Activated CD4-positive, alpha-beta T cell treated with anti-CD3 and anti-CD28 coated beads for 36 hours (primary cell): ENCODE data around the gene ACTN4. TPM values are rescaled to one million over a fixed set of nuclear protein-coding genes. Genes with fewer than 3 reads are reported as not detected.

ENCODE experiments used
- ATAC-seq: fragments of 200-7000 bp; cut with Tn5 transposase; one replicate; pipeline ENCODE4 v1.10.0; 2021; ENCODE audit warnings: mild to moderate bottlenecking, moderate library complexity
- CTCF ChIA-PET: fragments of 350-600 bp; sonication (Branson Sonifier 250); formaldehyde crosslinking; loops from one replicate; lab custom pipeline; 2021; ENCODE audit warnings: antibody characterized with exemption; lab: Charles Lee
- POLR2A ChIA-PET: fragments of 350-600 bp; sonication (Branson Sonifier 250); formaldehyde crosslinking; loops from one replicate; lab custom pipeline; 2021; ENCODE audit warnings: antibody characterized with exemption, inconsistent platforms; lab: Charles Lee
- DNase-seq: peaks from one replicate; pipeline ENCODE4 v3.0.0-alpha.2; 2020
- H3K27ac Mint-ChIP-seq: one replicate; pipeline ENCODE4 v1.8.0; 2021; ENCODE audit warnings: mixed read lengths
- H3K27me3 Mint-ChIP-seq: one replicate; pipeline ENCODE4 v1.8.0; 2021; ENCODE audit warnings: mixed read lengths
- H3K36me3 Mint-ChIP-seq: one replicate; pipeline ENCODE4 v1.8.0; 2021; ENCODE audit warnings: low read depth, mixed read lengths
- H3K4me1 Mint-ChIP-seq: one replicate; pipeline ENCODE4 v1.8.0; 2021; ENCODE audit warnings: mixed read lengths
- H3K4me3 Mint-ChIP-seq: one replicate; pipeline ENCODE4 v1.8.0; 2021; ENCODE audit warnings: mild to moderate bottlenecking, moderate library complexity, mixed read lengths
- H3K9me3 Mint-ChIP-seq: one replicate; pipeline ENCODE4 v1.8.0; 2021; ENCODE audit warnings: low read depth, mixed read lengths
- intact Hi-C, 2 experiments: fragments of 100-400 bp; cut with DNase I in 1 of 2; cut with micrococcal nuclease in 1 of 2; formaldehyde crosslinking; loops; one replicate each; pipeline versions ENCODE4 v1.14.2 to v1.15.1; 2022 to 2024; cut with DNase I, micrococcal nuclease
- total RNA-seq, 2 experiments: library from RNA; stranded (reverse); gene quantifications; one replicate each; pipeline ENCODE4 v1.2.3, GENCODE V29; 2021

Gene ACTN4
- total RNA-seq, 2 experiments from 2014 or later, result 181 to 182 TPM

DNA sequence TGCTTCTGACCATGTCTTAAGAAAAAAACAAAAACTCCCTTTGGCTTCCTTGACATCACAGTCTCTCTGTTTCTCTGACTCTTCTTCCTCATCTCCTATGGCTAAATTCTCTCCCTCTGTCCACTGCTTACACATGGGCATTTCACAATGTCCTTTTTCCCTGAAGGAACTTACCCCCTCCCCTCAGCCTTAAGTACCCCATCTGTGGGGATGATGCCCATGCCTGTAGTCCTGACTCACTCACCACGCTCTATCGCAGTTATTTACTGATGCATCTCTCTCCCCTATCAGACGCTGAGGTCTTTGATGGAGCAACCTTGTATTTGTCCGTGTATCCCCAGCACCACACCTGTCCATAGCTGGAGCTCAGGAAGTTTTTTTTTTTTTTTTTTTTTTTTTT, 32.4 kb downstream of the ACTN4 start:
- DNase-seq (no peak), ATAC-seq (no peak)
- intact Hi-C loops, result loop anchor here in 1 of 2 experiments (5.0 kb wide), 1 partner anchor 33 kb away; the partner anchor contains the start of gene ACTN4
- peaks cover 16% of the 10 kb centered on the region for H3K36me3 Mint-ChIP-seq
- POLR2A ChIA-PET, result no interaction called here
- H3K27ac Mint-ChIP-seq, result peak overlapping the region; percentile 72
- no peaks in the 10 kb centered on the region for H3K27me3 Mint-ChIP-seq
- no peaks in the 10 kb centered on the region for H3K9me3 Mint-ChIP-seq
- CTCF ChIA-PET, result no interaction called here
- no peak overlapping the region for H3K4me3 Mint-ChIP-seq
- H3K4me1 Mint-ChIP-seq, result peaks cover 84% of the 10 kb centered on the region

DNA sequence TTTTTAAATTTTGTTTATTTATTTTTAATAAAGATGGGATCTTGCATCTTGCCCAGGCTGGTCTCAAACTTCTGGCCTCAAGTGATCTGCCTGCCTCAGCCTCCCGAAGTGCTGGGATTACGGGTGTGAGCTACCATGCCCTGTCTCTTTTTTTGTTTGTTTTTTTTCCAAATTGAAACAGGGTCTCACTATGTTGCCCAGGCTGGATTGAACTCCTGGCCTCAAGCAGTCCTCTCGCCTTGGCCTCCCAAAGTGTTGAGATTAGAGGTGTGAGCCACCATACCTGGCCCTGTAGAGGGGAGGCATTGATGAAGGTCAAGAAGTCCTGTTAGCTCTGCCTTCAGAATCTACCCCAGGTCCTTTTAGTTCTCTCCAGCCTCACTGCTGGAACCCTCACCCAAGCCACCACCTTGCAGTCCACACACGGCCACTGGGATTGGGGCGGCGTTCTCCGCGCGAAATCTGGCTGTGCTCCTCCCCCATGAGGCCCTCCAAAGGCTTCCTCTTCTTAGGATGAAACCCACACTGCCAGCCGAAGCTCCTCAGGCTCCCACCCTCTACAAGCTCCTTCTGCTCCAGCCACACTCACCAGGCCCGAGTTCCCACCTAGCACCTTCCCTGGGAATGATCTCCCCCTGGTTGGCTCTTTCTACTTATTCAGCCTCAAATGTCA, 34.9 kb downstream of the ACTN4 start:
- no peaks in the 10 kb centered on the region for H3K27me3 Mint-ChIP-seq
- H3K4me1 Mint-ChIP-seq, result peaks cover 81% of the 10 kb centered on the region
- ATAC-seq, result no peak

DNA sequence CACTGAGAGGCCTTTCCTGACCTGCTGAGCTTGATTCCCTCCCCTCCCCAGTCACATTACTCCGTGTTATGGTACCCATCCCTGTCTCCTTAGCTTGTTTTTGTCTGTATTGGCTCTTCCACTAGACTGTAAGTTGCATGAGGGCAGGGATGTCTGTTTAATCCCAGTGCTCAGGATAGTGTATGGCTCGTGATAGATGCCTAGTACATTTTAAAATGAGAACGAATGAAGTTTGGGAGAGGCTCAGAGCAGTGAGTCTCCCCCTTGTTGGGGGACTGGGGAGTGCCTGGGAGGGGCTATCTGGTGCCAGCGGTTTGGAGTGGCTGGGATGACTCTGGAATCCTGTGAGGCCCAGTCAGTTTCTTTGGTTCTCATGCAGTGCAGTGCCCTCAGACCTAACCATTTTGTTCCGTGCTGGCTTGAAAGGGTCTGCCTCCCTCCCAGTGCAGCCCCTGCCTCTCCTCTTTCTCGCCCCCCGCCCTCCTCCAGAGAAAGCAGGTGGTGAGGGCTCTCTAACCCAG, 35.5 kb downstream of the ACTN4 start:
- Mint-ChIP-seq H3K4me1 (peaks cover 80% of the 10 kb centered on the region), H3K4me3 (no peak overlapping the region), H3K27ac (peak overlapping the region; percentile 39), H3K27me3 (no peaks in the 10 kb centered on the region), H3K9me3 (no peaks in the 10 kb centered on the region), H3K36me3 (peaks cover 16% of the 10 kb centered on the region)
- ChIA-PET CTCF (interaction anchor here (0.5 to 1.2 kb wide), 6 partner anchors 42 to 302 kb away, joined by 3 to 6 read pairs (median 3); partner anchors contain the start of gene FAM98C), POLR2A (no interaction called here)
- intact Hi-C loops, result loop anchor here in 1 of 2 experiments (5.0 kb wide), 1 partner anchor 36 kb away; the partner anchor contains the start of gene ACTN4
- DNase-seq, result no peak
- ATAC-seq, result no peak

More for the DNA sequence above, 34.9 kb downstream of the ACTN4 start:
- no peak for DNase-seq
- H3K36me3 Mint-ChIP-seq, result peaks cover 16% of the 10 kb centered on the region
- intact Hi-C loops, result loop anchor here in 1 of 2 experiments (5.0 kb wide), 1 partner anchor 35 kb away; the partner anchor contains the start of gene ACTN4
- H3K27ac Mint-ChIP-seq, result no peak overlapping the region
- ChIA-PET CTCF (interaction anchor here (0.5 to 1.2 kb wide), 6 partner anchors 30 to 303 kb away, joined by 3 to 4 read pairs (median 3); no protein-coding TSS in a partner anchor), POLR2A (interaction anchor here (0.6 kb wide), 1 partner anchor 719 kb away, joined by 3 read pairs; no protein-coding TSS in a partner anchor)
- no peak overlapping the region for H3K4me3 Mint-ChIP-seq
- H3K9me3 Mint-ChIP-seq, result no peaks in the 10 kb centered on the region

DNA sequence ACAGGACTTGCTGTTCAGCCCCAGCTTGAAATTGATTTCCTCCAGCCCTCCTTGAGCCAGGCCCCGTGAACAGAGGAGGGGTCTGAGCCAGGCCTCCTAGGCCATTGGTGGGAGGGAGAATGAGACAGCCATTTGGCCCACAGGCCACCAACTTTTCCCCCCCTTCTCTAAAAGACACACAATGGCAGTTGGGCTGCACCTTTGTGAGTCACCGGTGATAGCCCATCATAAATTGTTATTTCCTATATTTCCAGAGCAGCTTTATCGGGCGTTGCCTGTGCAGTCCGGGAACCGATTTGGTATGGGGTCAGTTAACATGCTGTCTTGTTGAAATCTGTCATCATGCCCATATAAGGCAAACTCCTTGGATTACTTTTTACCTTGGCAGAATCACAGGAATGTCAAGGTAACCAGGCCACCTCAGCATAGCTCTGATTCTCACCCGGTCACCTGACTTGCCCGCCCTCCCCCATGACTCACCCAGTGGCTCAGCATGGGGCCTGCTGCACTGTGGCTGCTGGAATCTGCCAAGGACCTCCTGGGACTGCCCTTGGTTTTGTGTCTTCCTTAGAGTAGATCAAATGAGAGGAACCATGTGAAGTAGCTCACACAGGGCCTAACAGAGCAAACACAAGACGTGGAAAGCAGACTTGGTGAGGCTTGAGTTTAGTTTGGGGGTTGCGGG, 36.1 kb downstream of the ACTN4 start:
- Mint-ChIP-seq H3K27ac (peak overlapping the region; percentile 80), H3K4me3 (no peak overlapping the region), H3K4me1 (peaks cover 76% of the 10 kb centered on the region), H3K36me3 (peaks cover 16% of the 10 kb centered on the region), H3K27me3 (no peaks in the 10 kb centered on the region), H3K9me3 (no peaks in the 10 kb centered on the region)
- CTCF ChIA-PET, result interaction anchor here (0.7 to 1.0 kb wide), 2 partner anchors 41 to 281 kb away, joined by 3 to 6 read pairs; partner anchors contain the start of gene FAM98C
- DNase-seq (peak; percentile 75), ATAC-seq (peak; percentile 61)
- intact Hi-C loops, result loop anchor here (2.0 to 5.0 kb wide), 3 partner anchors 27 to 36 kb away; partner anchors contain the start of gene ACTN4 (in 1 of the 2)
- POLR2A ChIA-PET, result interaction anchor here (0.6 kb wide), 1 partner anchor 21 kb away, joined by 3 read pairs; no protein-coding TSS in a partner anchor

DNA sequence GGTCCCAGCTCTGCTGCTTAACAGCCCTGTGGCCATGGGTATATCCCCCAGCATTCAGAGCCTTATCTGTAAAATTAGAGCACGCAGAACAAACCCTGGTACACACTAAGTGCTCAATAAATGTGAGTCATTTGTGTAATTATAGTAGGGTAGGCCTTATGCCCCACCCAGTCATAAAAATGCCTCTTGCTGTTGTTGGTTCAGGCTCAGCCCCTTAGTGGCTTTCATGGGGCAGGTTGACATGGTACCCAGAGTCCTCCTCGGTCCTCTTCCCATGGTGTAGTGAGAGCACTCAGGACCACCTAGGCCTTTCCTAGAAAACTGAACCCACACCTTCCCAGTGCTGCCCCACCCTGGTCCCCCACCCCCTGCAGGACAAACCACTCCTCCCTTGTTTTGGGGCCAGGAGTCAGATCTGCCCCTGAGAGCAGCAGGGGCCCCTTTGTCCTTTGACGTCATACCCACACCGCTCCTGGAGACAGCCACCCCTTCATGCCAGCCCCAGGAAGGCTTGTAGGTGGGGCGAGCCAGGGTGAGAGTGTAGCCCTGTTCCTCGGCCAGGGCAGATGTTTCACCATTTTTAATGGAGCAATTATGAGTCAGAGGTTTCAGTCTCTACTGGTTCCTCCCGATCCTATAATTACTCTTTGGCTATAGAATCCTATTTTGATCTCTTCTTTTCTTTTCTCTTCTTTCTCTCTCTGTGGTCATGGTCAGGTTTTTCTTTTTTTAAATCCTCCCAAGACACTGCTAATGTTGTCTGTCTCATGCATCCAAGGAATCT, 36.8 kb downstream of the ACTN4 start:
- CTCF ChIA-PET, result interaction anchor here (0.7 to 1.0 kb wide), 2 partner anchors 24 to 40 kb away, joined by 3 read pairs; no protein-coding TSS in a partner anchor
- peak; percentile 65 for DNase-seq

DNA sequence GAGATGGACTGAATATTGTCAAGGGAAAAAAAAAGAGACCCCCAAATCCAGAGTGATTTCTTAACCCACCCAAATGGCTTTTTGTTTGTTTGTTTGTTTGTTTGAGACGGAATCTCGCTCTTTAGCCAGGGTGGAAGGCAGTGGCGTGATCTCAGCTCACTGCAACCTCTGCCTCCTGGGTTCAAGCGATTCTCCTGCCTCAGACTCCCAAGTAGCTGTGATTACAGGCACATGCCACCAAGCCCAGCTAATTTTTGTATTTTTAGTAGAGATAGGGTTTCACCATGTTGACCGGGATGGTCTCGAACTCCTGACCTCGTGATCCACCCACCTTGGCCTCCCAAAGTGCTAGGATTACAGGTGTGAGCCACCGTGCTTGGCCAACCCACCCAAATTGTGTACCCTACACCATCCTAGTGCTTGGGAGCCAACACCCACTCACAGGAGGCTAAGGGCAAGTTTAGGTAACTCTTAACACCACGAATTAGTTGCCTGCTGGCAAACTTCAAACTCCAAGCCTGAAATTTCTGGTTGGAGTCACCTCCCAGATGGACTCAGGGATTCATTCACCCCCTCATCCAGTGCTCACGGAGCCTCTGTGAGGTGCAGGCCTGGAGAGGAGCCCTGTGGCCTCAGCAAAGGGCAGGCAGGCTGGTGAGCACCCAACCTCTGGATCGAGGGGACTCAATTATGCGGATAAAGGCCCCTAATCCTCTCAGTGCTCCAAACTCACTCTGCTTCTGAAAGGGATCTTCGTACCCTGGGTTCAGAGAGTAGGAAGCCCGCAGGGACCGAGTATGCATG, 37.6 kb downstream of the ACTN4 start:
- CTCF ChIA-PET, result interaction anchor here (0.7 to 1.3 kb wide), 3 partner anchors 25 to 50 kb away, joined by 3 to 4 read pairs (median 3); no protein-coding TSS in a partner anchor
- intact Hi-C loops, result loop anchor here (2.0 to 5.0 kb wide), 3 partner anchors 28 to 38 kb away; partner anchors contain the start of gene ACTN4 (in 1 of the 2)
- POLR2A ChIA-PET, result no interaction called here
- Mint-ChIP-seq H3K4me3 (no peak overlapping the region), H3K27me3 (no peaks in the 10 kb centered on the region), H3K36me3 (peaks cover 16% of the 10 kb centered on the region), H3K4me1 (peaks cover 67% of the 10 kb centered on the region), H3K27ac (peak overlapping the region; percentile 76), H3K9me3 (no peaks in the 10 kb centered on the region)
- ATAC-seq (no peak), DNase-seq (no peak)

More for the DNA sequence above, 36.8 kb downstream of the ACTN4 start:
- Mint-ChIP-seq H3K27ac (peak overlapping the region; percentile 80), H3K4me1 (peaks cover 73% of the 10 kb centered on the region), H3K4me3 (no peak overlapping the region), H3K36me3 (peaks cover 16% of the 10 kb centered on the region), H3K27me3 (no peaks in the 10 kb centered on the region), H3K9me3 (no peaks in the 10 kb centered on the region)
- peak; percentile 59 for ATAC-seq
- POLR2A ChIA-PET, result interaction anchor here (0.6 kb wide), 1 partner anchor 22 kb away, joined by 3 read pairs; no protein-coding TSS in a partner anchor
- intact Hi-C loops, result loop anchor here (2.0 to 5.0 kb wide), 3 partner anchors 27 to 37 kb away; partner anchors contain the start of gene ACTN4 (in 1 of the 2)

DNA sequence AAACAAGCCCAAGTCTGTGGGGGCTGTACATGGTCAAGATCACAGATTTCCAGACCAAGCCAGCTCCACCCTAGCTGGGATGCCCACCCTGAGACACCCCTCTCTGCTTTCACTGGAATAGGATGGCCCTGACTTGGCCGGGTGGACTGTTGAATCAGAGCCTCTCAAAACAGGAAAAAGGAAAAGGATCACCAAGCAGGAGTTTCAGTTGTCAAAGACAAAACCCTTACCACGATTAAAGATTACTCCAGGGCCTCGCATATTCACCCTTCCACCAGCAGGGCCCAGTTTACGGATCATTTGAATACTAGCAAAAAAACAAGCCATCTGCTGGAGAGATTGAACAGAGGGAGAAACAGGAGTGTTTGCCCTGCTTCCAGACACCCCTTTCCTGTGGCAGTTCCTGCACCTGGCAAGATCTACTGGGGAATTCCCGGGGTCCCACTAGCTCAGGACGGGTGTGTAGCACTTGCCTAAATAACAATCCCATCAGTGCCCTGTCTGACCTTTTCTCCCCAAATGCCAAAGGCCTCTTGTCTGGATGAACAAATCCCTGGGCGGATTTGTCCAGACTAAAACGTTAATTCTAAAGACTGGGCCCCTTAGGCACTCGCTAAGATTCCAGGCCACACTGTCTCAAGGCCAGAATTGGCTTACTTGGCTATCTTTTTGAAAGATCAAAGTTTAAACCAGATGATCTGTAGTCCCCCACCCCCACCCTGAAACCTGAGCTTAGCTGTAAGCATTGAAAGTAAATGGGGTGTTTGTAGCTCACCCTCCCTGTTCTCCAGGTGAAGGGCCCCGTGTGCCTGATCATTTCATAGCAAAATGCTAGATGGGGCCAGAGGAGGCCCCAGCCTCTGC, 38.4 kb downstream of the ACTN4 start:
- H3K36me3 Mint-ChIP-seq, result peaks cover 14% of the 10 kb centered on the region
- peak; percentile 30 for DNase-seq
- peak overlapping the region; percentile 23 for H3K4me3 Mint-ChIP-seq
- peak; percentile 14 for ATAC-seq
- POLR2A ChIA-PET, result interaction anchor here (0.6 kb wide), 1 partner anchor 64 kb away, joined by 5 read pairs; no protein-coding TSS in a partner anchor
- no peaks in the 10 kb centered on the region for H3K9me3 Mint-ChIP-seq
- intact Hi-C loops, result loop anchor here (1.0 to 2.0 kb wide), 3 partner anchors 29 to 39 kb away; partner anchors contain the start of gene ACTN4 (in 1 of the 2)
- H3K4me1 Mint-ChIP-seq, result peaks cover 60% of the 10 kb centered on the region
- CTCF ChIA-PET, result interaction anchor here (0.6 to 1.3 kb wide), 5 partner anchors 44 to 746 kb away, joined by 3 to 4 read pairs (median 4); no protein-coding TSS in a partner anchor
- H3K27ac Mint-ChIP-seq, result peak overlapping the region; percentile 76
- no peaks in the 10 kb centered on the region for H3K27me3 Mint-ChIP-seq

DNA sequence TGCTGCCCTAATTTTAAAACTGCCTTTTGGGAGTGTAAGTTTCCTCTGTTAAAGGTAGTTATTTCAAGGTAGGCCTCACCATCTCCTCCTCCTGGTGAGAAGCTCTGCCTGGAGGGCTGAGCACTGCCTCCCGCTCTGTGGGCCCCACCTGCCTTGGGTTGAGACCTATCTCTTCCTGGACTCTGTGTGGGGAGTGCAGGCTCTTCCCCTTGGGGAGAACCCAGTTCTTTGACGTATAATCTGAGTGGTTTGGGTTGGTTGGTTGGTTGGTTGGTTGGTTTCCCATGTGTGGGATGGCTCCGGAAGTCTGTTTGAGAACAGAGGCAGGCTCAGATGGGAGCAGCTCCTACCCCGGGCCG, 39.1 kb downstream of the ACTN4 start:
- intact Hi-C loops, result loop anchor here in 1 of 2 experiments (1.0 kb wide), 1 partner anchor 39 kb away; the partner anchor contains the start of gene ACTN4
- Mint-ChIP-seq H3K27ac (peak overlapping the region; percentile 76), H3K36me3 (peaks cover 10% of the 10 kb centered on the region), H3K4me1 (peaks cover 56% of the 10 kb centered on the region), H3K4me3 (peak overlapping the region; percentile 23), H3K27me3 (no peaks in the 10 kb centered on the region), H3K9me3 (no peaks in the 10 kb centered on the region)
- ChIA-PET CTCF (interaction anchor here (0.7 to 1.3 kb wide), 4 partner anchors 9 to 201 kb away, joined by 3 to 4 read pairs (median 3); no protein-coding TSS in a partner anchor), POLR2A (no interaction called here)
- DNase-seq, result peak; percentile 62
- ATAC-seq, result peak; percentile 61

DNA sequence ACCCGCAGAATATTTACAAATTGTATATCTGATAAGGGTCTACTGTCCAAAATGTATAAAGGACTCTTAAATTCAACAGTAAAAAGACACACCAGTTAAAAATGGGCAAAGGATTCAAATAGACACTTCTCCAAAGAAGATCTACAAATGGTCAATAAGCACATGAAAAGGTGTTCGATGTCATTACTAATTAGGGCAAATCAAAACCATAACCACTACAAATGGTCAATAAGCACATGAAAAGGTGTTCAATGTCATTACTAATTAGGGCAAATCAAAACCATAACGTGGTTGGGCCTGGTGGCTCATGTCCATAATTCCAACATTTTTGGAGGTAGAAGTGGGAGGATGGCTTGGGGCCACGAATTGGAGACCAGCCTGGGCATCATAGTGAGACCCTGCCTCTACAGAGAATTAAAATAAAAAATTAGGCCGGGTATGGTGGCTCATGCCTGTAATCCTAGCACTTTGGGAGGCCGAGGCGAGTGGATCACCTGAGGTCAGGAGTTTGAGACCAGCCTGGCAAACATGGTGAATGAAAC, 40.5 kb downstream of the ACTN4 start:
- intact Hi-C loops, result no loop called here
- Mint-ChIP-seq H3K36me3 (peaks cover under 1% of the 10 kb centered on the region), H3K27ac (no peak overlapping the region), H3K27me3 (no peaks in the 10 kb centered on the region), H3K4me3 (no peak overlapping the region), H3K9me3 (no peaks in the 10 kb centered on the region), H3K4me1 (peaks cover 58% of the 10 kb centered on the region)
- ChIA-PET CTCF (interaction anchor here (0.6 to 1.3 kb wide), 4 partner anchors 10 to 72 kb away, joined by 3 to 4 read pairs (median 3); no protein-coding TSS in a partner anchor), POLR2A (no interaction called here)
- ATAC-seq (no peak), DNase-seq (no peak)
